Measurements from ENCODE around the gene GATA2.

The GATA2 gene

DNA sequence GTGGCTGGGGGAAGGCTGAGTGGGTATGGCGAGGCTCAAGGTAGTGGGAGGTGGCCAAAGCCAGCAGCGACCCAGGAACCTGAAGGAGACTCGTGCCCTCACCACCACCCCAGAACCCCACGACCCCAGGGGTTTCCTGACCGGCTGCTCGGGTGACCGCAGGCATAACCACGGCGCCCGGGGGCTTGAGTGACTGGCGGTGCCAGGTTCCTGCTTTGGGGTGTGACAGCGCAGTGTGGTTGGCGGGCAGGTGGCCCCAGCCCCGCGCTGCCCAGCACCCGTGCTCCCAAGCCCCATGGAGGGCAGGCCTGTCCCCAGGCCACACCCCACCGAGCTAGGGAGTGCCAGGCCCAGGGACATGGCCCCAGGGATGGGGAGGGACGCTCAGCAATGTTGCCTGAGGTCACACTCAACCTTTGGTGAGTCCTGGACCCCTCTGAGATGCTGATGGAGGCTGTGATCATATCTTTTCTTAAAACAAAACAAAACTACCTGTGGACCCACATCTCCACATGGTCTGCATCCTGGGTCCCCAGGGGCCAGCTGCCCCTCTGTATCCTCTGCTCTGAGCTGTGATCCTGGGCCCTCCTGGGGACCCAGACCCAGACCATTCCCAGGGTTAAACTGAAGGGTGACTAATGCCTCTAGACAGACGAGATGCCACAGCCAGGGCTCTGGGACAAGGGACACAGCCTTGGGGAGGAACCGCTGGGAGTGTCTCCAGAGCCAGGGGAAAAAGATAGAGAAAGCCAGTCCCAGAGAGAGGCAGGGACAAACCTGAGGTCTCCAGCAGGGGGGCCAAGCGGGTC, 39.3 kb downstream of the GATA2 start:
- TF ChIP-seq, protein P1, sequence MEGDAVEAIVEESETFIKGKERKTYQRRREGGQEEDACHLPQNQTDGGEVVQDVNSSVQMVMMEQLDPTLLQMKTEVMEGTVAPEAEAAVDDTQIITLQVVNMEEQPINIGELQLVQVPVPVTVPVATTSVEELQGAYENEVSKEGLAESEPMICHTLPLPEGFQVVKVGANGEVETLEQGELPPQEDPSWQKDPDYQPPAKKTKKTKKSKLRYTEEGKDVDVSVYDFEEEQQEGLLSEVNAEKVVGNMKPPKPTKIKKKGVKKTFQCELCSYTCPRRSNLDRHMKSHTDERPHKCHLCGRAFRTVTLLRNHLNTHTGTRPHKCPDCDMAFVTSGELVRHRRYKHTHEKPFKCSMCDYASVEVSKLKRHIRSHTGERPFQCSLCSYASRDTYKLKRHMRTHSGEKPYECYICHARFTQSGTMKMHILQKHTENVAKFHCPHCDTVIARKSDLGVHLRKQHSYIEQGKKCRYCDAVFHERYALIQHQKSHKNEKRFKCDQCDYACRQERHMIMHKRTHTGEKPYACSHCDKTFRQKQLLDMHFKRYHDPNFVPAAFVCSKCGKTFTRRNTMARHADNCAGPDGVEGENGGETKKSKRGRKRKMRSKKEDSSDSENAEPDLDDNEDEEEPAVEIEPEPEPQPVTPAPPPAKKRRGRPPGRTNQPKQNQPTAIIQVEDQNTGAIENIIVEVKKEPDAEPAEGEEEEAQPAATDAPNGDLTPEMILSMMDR (conservative IDR thresholded peaks at IDR 0.05; ENCODE audit: control insufficient read depth, insufficient read depth, low read depth, low read length): no peak
- no peak for DNase-seq (ENCODE audit: low read depth)
- H3K4me3 ChIP-seq (ENCODE audit: control insufficient read depth, low read depth, low read length): no peak overlapping the region

DNA sequence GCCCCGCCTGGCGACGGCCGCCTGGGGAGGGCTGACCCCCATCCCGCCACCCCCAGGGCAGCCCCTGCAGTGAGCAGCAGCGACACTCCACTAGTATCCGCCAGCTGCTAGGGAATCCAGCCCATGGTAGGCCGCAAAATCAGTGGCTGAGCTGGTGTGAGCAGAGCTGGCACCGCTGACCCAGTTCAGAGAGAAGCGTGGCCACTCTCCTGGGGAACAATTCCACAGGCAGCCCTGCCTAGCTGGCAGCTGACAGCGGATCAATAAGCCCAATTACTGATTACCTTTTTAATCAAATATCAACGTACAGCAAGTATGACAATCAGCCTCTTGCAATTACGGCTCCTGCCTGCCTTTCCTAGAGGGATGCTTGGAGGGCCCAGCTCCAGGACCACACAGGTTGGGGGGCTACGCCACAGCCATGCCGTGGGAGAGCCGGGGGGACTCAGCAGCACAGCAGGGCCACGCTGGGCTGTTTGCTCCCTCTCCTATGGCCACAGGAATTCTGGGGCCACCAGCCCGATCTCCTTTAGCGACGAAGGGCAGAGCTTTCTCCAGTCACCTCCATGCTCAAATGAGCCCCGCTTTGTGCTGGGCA, 40.2 kb downstream of the GATA2 start:
- H3K4me3 ChIP-seq (ENCODE audit: control insufficient read depth, low read depth, low read length): no peak overlapping the region
- TF ChIP-seq, protein P1 (conservative IDR thresholded peaks at IDR 0.05; ENCODE audit: control insufficient read depth, insufficient read depth, low read depth, low read length): no peak
- no peak for DNase-seq (ENCODE audit: low read depth)

DNA sequence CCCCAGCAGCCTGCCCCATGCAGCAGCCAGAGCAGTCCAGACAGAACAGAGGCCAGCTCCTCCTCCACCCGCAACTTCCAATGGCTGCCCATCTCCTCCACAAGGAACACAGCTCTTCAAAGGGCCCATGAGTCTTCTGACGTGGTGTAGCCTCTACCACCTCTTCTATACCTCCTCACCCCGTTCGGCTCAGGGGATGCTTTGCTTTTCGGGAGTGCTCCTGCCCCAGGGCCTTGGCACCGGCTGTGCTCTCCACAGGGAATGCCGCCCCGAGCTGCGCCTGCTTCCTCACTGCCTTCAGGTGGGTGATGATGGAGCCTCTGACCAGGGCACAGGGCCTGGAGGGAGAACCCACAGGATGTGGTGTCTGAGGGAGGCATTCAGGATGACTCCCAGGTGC, 40.9 kb downstream of the GATA2 start:
- H3K4me3 ChIP-seq (ENCODE audit: control insufficient read depth, low read depth, low read length): no peak overlapping the region
- DNase-seq (ENCODE audit: low read depth): no peak
- TF ChIP-seq, protein P1 (conservative IDR thresholded peaks at IDR 0.05; ENCODE audit: control insufficient read depth, insufficient read depth, low read depth, low read length): no peak

DNA sequence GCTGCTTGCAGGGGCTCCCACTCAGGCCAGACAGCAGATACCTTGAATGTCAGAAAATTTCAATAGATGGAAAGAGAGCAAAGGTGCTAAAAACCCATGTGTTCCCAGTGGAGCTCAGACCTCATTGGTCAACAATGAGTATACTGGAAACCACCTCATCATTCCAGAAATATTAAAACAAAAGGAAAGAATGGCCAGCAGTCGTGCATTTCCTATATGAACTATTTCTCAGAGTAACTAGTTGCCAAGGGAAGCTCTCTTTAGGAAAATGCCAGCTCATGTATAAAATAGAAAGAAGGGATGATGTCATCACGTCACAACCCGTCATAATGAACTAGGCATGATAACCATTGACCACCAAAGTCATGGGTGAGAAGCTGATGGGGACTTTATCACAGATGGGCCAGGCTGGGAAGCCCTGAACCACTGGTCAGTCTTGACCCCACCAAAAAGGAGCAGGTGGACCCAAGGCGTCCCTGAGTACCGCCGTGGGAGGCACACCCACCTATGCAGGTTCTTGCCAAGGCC, 43.8 kb downstream of the GATA2 start:
- DNase-seq (ENCODE audit: low read depth): no peak
- TF ChIP-seq, protein P1 (conservative IDR thresholded peaks at IDR 0.05; ENCODE audit: control insufficient read depth, insufficient read depth, low read depth, low read length): no peak
- H3K4me3 ChIP-seq (ENCODE audit: control insufficient read depth, low read depth, low read length): no peak overlapping the region

DNA sequence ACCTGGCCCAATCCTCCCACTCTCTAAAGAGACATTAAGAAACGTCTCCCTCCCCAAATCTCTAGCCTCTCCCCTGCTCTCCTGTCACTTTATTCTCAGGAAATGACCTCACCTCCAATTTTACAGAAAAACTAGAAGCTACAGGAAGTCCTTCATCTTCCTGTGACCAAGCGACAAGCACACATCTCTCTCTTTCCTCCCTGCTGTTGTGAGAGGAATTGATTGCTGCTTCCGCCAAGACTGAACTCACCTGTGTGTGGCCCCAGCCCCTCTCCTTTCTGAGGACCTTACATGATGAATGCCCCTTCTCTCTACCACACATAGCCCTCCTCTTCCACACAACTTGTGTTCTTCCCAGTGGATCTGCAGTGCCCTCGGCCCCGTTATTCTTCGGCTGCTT, 44.5 kb downstream of the GATA2 start:
- no peak overlapping the region for H3K4me3 ChIP-seq (ENCODE audit: control insufficient read depth, low read depth, low read length)
- no peak for DNase-seq (ENCODE audit: low read depth)
- TF ChIP-seq, protein P1 (conservative IDR thresholded peaks at IDR 0.05; ENCODE audit: control insufficient read depth, insufficient read depth, low read depth, low read length): no peak

DNA sequence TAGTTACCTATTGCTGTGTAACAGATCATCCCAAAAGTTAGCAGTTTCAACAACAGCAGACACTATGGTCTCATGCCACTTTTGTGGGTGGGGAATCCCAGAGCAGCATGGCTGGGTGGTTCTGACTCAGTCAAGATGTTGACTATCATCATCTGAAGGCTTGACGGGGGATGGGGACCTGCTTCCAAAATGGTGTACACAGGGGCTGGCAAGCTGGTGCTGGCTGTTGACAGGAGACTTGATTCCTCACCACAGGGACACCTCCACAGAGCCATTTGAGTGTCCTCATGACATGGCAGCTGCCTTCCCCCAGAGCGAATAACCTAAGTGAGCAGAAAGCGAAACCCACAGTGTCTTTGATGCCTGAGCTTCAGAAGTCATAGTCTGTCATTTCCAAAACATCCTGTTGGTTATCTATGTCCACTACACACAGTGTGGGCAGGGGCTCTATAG, 45.4 kb downstream of the GATA2 start:
- H3K4me3 ChIP-seq (ENCODE audit: control insufficient read depth, low read depth, low read length): no peak overlapping the region
- DNase-seq (ENCODE audit: low read depth): no peak
- TF ChIP-seq, protein P1 (conservative IDR thresholded peaks at IDR 0.05; ENCODE audit: control insufficient read depth, insufficient read depth, low read depth, low read length): no peak

All from fibroblast of mammary gland (primary cell).